A673 (cell line): ENCODE data around the gene CAP2. TPM values are rescaled to one million over a fixed set of nuclear protein-coding genes. Genes with fewer than 3 reads are reported as not detected.

Experiments used
- BruUV-seq: library from RNA; stranded (reverse); fragments of 400-500 nt; replicated peaks from 2 replicates; lab custom pipeline; 2021; lab: Mats Ljungman, UMichigan
- CTCF ChIA-PET: fragments of 300-600 bp; sonication (Branson Sonifier 250); formaldehyde crosslinking; loops from one replicate; lab custom pipeline; 2022; ENCODE audit warnings: antibody characterized with exemption; lab: Charles Lee
- POLR2A ChIA-PET: fragments of 300-600 bp; sonication (Branson Sonifier 250); formaldehyde crosslinking; loops from one replicate; lab custom pipeline; 2022; ENCODE audit warnings: antibody characterized with exemption; ENCODE audit not compliant: low non-redundant PET; lab: Charles Lee
- DNase-seq: peaks from one replicate; pipeline ENCODE4 v3.0.0-alpha.2; 2015; ENCODE audit warnings: low spot score
- H3K27ac ChIP-seq: fragments of 200-600 bp; sonication (generic); 2 replicates; pipeline ENCODE4 v1.5.1; 2016; ENCODE audit warnings: mixed run types, low read depth, mild to moderate bottlenecking, mixed read lengths, antibody characterized with exemption, low read length; ENCODE audit not compliant: poor library complexity, severe bottlenecking
- H3K27me3 ChIP-seq: fragments of 200-600 bp; sonication (generic); replicated peaks from 2 replicates; pipeline ENCODE4 v1.6.1; 2017; ENCODE audit warnings: mixed run types, low read depth, mild to moderate bottlenecking, mixed read lengths, antibody characterized with exemption, low read length; ENCODE audit not compliant: insufficient read depth, poor library complexity
- H3K36me3 ChIP-seq: fragments of 200-600 bp; sonication (generic); 2 replicates; pipeline ENCODE4 v1.6.1; 2016; ENCODE audit warnings: mixed run types, mild to moderate bottlenecking, mixed read lengths, antibody characterized with exemption, low read length; ENCODE audit not compliant: insufficient read depth, poor library complexity, severe bottlenecking
- H3K4me1 ChIP-seq: fragments of 200-600 bp; sonication (generic); 2 replicates; pipeline ENCODE4 v1.6.1; 2017; ENCODE audit warnings: mixed run types, mild to moderate bottlenecking, mixed read lengths, antibody characterized with exemption, low read length; ENCODE audit not compliant: insufficient read depth, poor library complexity, severe bottlenecking
- H3K4me3 ChIP-seq: fragments of 200-600 bp; sonication (generic); 2 replicates; pipeline ENCODE4 v1.5.1; 2016; ENCODE audit warnings: low read depth, mixed run types, mild to moderate bottlenecking, mixed read lengths, low read length; ENCODE audit not compliant: poor library complexity, severe bottlenecking
- H3K9me3 ChIP-seq: fragments of 200-600 bp; sonication (generic); 2 replicates; pipeline ENCODE4 v1.6.1; 2016; ENCODE audit warnings: mixed run types, low read depth, mild to moderate bottlenecking, mixed read lengths, antibody characterized with exemption, low read length; ENCODE audit not compliant: poor library complexity, severe bottlenecking
- EZH2 ChIP-seq: fragments of 200-600 bp; sonication (generic); IDR thresholded peaks from 2 replicates; pipeline ENCODE4 v1.6.1; 2017; ENCODE audit warnings: borderline replicate concordance, low read depth, mild to moderate bottlenecking, mixed read lengths, antibody characterized with exemption, low read length; ENCODE audit not compliant: poor library complexity, severe bottlenecking
- intact Hi-C: fragments of 100-400 bp; cut with micrococcal nuclease; formaldehyde crosslinking; loops from one replicate; pipeline ENCODE4 v1.10.0; 2022; ENCODE audit not compliant: unreplicated experiment
- total RNA-seq: library from RNA; stranded (reverse); gene quantifications from 2 replicates; pipeline ENCODE4 v1.2.3, GENCODE V29; 2021
- TF ChIP-seq, protein P1 (sequence below): fragments of 300-800, 200-600 bp; sonication (generic); conservative IDR thresholded peaks from 2 replicates; pipeline ENCODE4 v1.5.1; 2017; ENCODE audit warnings: low read depth, mild to moderate bottlenecking, antibody characterized with exemption, low read length, moderate library complexity, mixed read lengths

Gene CAP2
- total RNA-seq, 1 experiment from 2014 or later: 20.8 TPM

DNA sequence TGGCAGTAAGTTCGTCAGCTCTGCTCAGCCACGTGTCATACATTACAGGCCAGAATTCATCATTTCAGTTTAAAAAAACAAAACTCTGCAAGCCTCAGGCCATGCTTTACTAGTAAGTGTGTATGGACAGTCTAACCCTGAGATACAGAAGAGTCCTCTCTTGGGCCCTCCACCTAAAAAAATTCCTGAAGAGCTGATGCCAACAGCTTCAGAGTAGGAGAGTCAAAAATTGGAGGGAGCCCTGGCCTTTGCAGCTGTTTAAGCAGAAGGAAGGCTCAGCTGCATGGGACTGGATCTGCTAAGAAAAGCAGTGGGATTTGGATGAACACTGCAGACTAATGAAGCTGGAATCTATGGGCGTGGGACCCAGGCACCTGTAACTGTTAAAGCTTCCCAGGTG, 159.5 kb downstream of the CAP2 start:
- BruUV-seq: no TSS peak
- Histone ChIP-seq H3K9me3 (no peaks in the 10 kb centered on the region), H3K4me1 (no peaks in the 10 kb centered on the region), H3K27me3 (no peaks in the 10 kb centered on the region), H3K36me3 (peaks cover 3% of the 10 kb centered on the region), H3K27ac (no peak overlapping the region), H3K4me3 (no peak overlapping the region)
- CTCF ChIA-PET: no interaction called here
- TF ChIP-seq, protein P1, sequence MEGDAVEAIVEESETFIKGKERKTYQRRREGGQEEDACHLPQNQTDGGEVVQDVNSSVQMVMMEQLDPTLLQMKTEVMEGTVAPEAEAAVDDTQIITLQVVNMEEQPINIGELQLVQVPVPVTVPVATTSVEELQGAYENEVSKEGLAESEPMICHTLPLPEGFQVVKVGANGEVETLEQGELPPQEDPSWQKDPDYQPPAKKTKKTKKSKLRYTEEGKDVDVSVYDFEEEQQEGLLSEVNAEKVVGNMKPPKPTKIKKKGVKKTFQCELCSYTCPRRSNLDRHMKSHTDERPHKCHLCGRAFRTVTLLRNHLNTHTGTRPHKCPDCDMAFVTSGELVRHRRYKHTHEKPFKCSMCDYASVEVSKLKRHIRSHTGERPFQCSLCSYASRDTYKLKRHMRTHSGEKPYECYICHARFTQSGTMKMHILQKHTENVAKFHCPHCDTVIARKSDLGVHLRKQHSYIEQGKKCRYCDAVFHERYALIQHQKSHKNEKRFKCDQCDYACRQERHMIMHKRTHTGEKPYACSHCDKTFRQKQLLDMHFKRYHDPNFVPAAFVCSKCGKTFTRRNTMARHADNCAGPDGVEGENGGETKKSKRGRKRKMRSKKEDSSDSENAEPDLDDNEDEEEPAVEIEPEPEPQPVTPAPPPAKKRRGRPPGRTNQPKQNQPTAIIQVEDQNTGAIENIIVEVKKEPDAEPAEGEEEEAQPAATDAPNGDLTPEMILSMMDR: no peak
- no peak for TF ChIP-seq EZH2
- DNase-seq: no peak
- intact Hi-C loops: no loop called here
- POLR2A ChIA-PET: no interaction called here

DNA sequence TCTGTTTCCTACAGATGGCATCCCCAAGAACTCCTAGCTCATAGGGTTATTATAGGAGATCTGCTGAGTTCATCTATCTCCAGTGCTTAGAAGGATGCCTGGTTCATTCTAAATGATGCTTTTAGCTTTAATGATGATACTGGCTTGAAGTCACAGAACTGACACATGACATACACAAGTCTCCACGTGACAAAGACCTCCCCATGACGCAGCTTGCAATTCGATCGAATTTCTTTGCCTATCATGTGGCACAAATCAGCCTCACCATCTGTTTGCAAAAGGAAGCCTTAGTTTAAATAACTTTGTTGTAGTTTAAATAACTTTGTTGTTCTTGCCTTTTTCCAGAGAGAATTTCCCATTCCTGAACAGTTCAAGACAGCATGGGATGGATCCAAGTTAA, 162.6 kb downstream of the CAP2 start:
- TF ChIP-seq, protein P1: no peak
- TF ChIP-seq EZH2: no peak
- intact Hi-C loops: no loop called here
- Histone ChIP-seq H3K27me3 (no peaks in the 10 kb centered on the region), H3K36me3 (peaks cover 3% of the 10 kb centered on the region), H3K4me3 (no peak overlapping the region), H3K9me3 (no peaks in the 10 kb centered on the region), H3K4me1 (no peaks in the 10 kb centered on the region), H3K27ac (no peak overlapping the region)
- ChIA-PET CTCF (no interaction called here), POLR2A (no interaction called here)
- DNase-seq: no peak
- no TSS peak for BruUV-seq

DNA sequence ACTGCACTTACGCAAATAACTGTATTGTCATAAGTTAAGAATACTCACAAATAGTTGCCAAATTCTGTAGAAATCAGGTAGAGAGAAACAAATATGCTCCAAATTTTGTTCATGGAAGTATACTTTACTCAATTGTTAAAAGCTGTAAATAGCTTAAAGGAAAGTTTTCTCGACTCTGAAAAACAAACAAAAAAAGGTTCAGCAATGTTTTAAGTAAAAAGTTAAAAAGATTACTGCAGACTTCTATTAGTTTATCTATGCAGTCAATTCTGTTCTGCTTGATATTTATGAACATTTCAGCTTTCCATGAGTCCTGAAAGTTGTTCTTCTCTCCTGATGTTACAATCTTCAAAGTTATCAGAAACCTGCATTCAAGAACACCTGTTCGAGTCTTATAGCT, 169.2 kb downstream of the CAP2 start:
- Histone ChIP-seq H3K36me3 (no peaks in the 10 kb centered on the region), H3K4me1 (no peaks in the 10 kb centered on the region), H3K9me3 (peaks cover 14% of the 10 kb centered on the region), H3K27ac (no peak overlapping the region), H3K27me3 (no peaks in the 10 kb centered on the region), H3K4me3 (no peak overlapping the region)
- DNase-seq: no peak
- BruUV-seq: no TSS peak
- intact Hi-C loops: no loop called here
- no peak for TF ChIP-seq EZH2
- TF ChIP-seq, protein P1: no peak
- ChIA-PET POLR2A (no interaction called here), CTCF (no interaction called here)
